Adrenal gland (tissue), 5 donors: ENCODE results near the gene ST3GAL6.

ENCODE experiments used
- POLR2A ChIP-seq, 2 donors: fragments of 450-650 bp; IDR thresholded peaks; one replicate each; pipeline ENCODE4 v1.6.1; 2017; ENCODE audit warnings: antibody characterized with exemption in 2 of 2, mild to moderate bottlenecking in 2 of 2, moderate library complexity in 1 of 2
- TF ChIP-seq, protein P1 (sequence below), 6 experiments: fragments of 450-650 bp in 4 of 6; fragments of 200-600 bp in 2 of 6; sonication (generic) in 1 of 6; IDR thresholded peaks; 1 replicate in 5 of 6; 2 replicates in 1 of 6; pipeline versions ENCODE4 v1.5.1 to v1.8.0; 2016 to 2021; ENCODE audit warnings: antibody characterized with exemption in 6 of 6, mild to moderate bottlenecking in 2 of 6, moderate library complexity in 1 of 6
- donor health status: DM: no; HTN: no; CAD: no.

DNA sequence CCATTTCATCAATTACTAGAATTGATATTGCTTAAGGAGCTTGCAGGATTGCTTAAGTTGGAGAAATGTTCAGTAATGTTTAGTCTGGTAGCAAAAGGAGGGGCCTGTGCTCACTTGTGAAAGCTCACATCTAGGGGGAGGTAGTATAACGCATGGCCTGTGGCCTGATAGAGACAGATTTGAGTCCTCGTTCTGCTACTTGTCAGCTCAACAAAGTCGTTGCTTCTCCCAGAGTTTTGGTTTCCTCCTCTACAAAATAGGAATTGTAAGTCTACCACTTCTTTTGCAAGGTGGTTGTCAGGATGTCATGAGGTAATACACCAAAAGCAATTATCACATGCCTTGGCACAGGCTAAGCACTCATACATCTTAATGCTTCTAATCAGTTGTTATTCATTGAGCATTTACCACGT lies 1.3 kb downstream of the ST3GAL6 start:
- TF ChIP-seq, protein P1, sequence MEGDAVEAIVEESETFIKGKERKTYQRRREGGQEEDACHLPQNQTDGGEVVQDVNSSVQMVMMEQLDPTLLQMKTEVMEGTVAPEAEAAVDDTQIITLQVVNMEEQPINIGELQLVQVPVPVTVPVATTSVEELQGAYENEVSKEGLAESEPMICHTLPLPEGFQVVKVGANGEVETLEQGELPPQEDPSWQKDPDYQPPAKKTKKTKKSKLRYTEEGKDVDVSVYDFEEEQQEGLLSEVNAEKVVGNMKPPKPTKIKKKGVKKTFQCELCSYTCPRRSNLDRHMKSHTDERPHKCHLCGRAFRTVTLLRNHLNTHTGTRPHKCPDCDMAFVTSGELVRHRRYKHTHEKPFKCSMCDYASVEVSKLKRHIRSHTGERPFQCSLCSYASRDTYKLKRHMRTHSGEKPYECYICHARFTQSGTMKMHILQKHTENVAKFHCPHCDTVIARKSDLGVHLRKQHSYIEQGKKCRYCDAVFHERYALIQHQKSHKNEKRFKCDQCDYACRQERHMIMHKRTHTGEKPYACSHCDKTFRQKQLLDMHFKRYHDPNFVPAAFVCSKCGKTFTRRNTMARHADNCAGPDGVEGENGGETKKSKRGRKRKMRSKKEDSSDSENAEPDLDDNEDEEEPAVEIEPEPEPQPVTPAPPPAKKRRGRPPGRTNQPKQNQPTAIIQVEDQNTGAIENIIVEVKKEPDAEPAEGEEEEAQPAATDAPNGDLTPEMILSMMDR (IDR thresholded peaks at IDR 0.05), result no peak
- TF ChIP-seq POLR2A (IDR thresholded peaks at IDR 0.05), result no peak
